CD14-positive monocyte (primary cell): ENCODE data around the gene LHX6. TPM values are rescaled to one million over a fixed set of nuclear protein-coding genes. Genes with fewer than 3 reads are reported as not detected.
A peak's percentile ranks its signal among the peaks of the same experiment; 100 is the strongest.

Experiments used
- DNase-seq, 3 donors: peaks; one replicate each; pipeline ENCODE4 v3.0.0-alpha.2; 2011 to 2022
- H2AFZ ChIP-seq: 2 replicates; pipeline ENCODE4 v1.6.0; 2012; ENCODE audit warnings: mild to moderate bottlenecking, low read depth, low read length, inconsistent platforms; ENCODE audit not compliant: insufficient read depth, poor library complexity, severe bottlenecking
- H3K27ac ChIP-seq, 2 donors: 1 replicate in 1 of 2; 2 replicates in 1 of 2; pipeline ENCODE4 v1.5.1; 2012 to 2013; ENCODE audit warnings: low read length in 2 of 2, control low read depth in 1 of 2, inconsistent platforms in 1 of 2, low read depth in 1 of 2, mild to moderate bottlenecking in 1 of 2
- H3K27me3 ChIP-seq, 2 donors: one replicate each; pipeline versions ENCODE4 v1.6.0 to v1.6.1; 2011 to 2013; ENCODE audit warnings: low read length in 2 of 2; ENCODE audit not compliant: control insufficient read depth in 2 of 2, insufficient read depth in 2 of 2
- H3K36me3 ChIP-seq, 2 donors: replicated peaks in 1 of 2; 1 replicate in 1 of 2; 2 replicates in 1 of 2; pipeline versions ENCODE4 v1.5.1 to v1.6.1; 2012 to 2013; ENCODE audit warnings: low read length in 2 of 2, control low read depth in 1 of 2, inconsistent platforms in 1 of 2, mild to moderate bottlenecking in 1 of 2; ENCODE audit not compliant: insufficient read depth in 2 of 2, control insufficient read depth in 1 of 2
- H3K4me1 ChIP-seq, 2 donors: 1 replicate in 1 of 2; 2 replicates in 1 of 2; pipeline versions ENCODE4 v1.5.1 to v1.6.1; 2012 to 2013; ENCODE audit warnings: low read length in 2 of 2, control low read depth in 1 of 2, inconsistent platforms in 1 of 2, mild to moderate bottlenecking in 1 of 2, moderate library complexity in 1 of 2; ENCODE audit not compliant: insufficient read depth in 2 of 2, control insufficient read depth in 1 of 2
- H3K4me2 ChIP-seq: replicated peaks from 2 replicates; pipeline ENCODE3; 2012; ENCODE audit warnings: low read length, moderate library complexity, mild to moderate bottlenecking; ENCODE audit not compliant: poor library complexity, severe bottlenecking; ENCODE audit errors: extremely low read depth
- H3K4me3 ChIP-seq, 3 experiments: fragments of 200-600 bp in 1 of 3; sonication (generic) in 1 of 3; replicated peaks in 1 of 3; 1 replicate in 2 of 3; 2 replicates in 1 of 3; pipeline ENCODE4 v1.5.1; 2011 to 2013; ENCODE audit warnings: low read length in 3 of 3, mild to moderate bottlenecking in 3 of 3, control low read depth in 2 of 3, low read depth in 2 of 3, inconsistent platforms in 1 of 3, moderate library complexity in 1 of 3
- H3K79me2 ChIP-seq: 2 replicates; pipeline ENCODE4 v1.6.0; 2012; ENCODE audit warnings: mild to moderate bottlenecking, control low read depth, inconsistent platforms, low read length, moderate library complexity; ENCODE audit not compliant: insufficient read depth
- H3K9ac ChIP-seq: 2 replicates; pipeline ENCODE4 v1.6.0; 2017; ENCODE audit warnings: low read length, mild to moderate bottlenecking; ENCODE audit not compliant: insufficient read depth, poor library complexity, severe bottlenecking
- H3K9me3 ChIP-seq, 2 donors: replicated peaks in 1 of 2; 1 replicate in 1 of 2; 2 replicates in 1 of 2; pipeline versions ENCODE4 v1.5.1 to v1.6.1; 2012 to 2013; ENCODE audit warnings: low read length in 2 of 2, control low read depth in 1 of 2; ENCODE audit not compliant: control insufficient read depth in 1 of 2, insufficient read depth in 1 of 2
- H4K20me1 ChIP-seq: 2 replicates; pipeline ENCODE4 v1.6.0; 2012; ENCODE audit warnings: mild to moderate bottlenecking, low read length, control low read depth, moderate library complexity; ENCODE audit not compliant: insufficient read depth
- H3K27ac Mint-ChIP-seq, 7 donors: one replicate each; pipeline ENCODE4 v1.8.0; 2020; ENCODE audit warnings: mild to moderate bottlenecking in 7 of 7, mixed read lengths in 7 of 7, moderate library complexity in 6 of 7, inconsistent platforms in 2 of 7
- H3K27me3 Mint-ChIP-seq, 3 donors: one replicate each; pipeline ENCODE4 v1.8.0; 2021 to 2022; ENCODE audit warnings: low read depth in 3 of 3, mild to moderate bottlenecking in 3 of 3, mixed read lengths in 3 of 3, moderate library complexity in 3 of 3, inconsistent platforms in 1 of 3
- H3K36me3 Mint-ChIP-seq, 2 donors: one replicate each; pipeline ENCODE4 v1.8.0; 2020; ENCODE audit warnings: mixed read lengths in 2 of 2, inconsistent platforms in 1 of 2, mild to moderate bottlenecking in 1 of 2
- H3K4me1 Mint-ChIP-seq: one replicate; pipeline ENCODE4 v1.8.0; 2020; ENCODE audit warnings: mild to moderate bottlenecking, mixed read lengths
- H3K4me3 Mint-ChIP-seq, 2 donors: one replicate each; pipeline ENCODE4 v1.8.0; 2020; ENCODE audit warnings: mild to moderate bottlenecking in 2 of 2, mixed read lengths in 2 of 2, moderate library complexity in 1 of 2
- H3K9me3 Mint-ChIP-seq, 7 donors: one replicate each; pipeline ENCODE4 v1.8.0; 2020 to 2022; ENCODE audit warnings: mixed read lengths in 7 of 7, mild to moderate bottlenecking in 6 of 7, moderate library complexity in 6 of 7, inconsistent platforms in 2 of 7
- CTCF ChIP-seq: fragments of 200-600 bp; IDR thresholded peaks from one replicate; pipeline ENCODE4 v1.8.0; 2022; ENCODE audit warnings: antibody characterized with exemption, mild to moderate bottlenecking
- WGBS: methylation state at CpG from one replicate; pipeline ENCODE4 v1.1.5; 2013; ENCODE audit warnings: missing lambda C conversion rate; ENCODE audit not compliant: insufficient coverage; 5-methylcytosine and 5-hydroxymethylcytosine counted together
- intact Hi-C, 2 donors: fragments of 100-400 bp; cut with micrococcal nuclease; formaldehyde crosslinking; loops; one replicate each; pipeline versions ENCODE4 v1.15.0 to v1.15.1; 2023
- polyA plus RNA-seq, 3 donors: library from polyadenylated mRNA; depleted of rRNA in 1 of 3; unstranded in 2 of 3; stranded (reverse) in 1 of 3; fragments of 300-500 nt in 2 of 3; fragments of >200 nt in 1 of 3; fragmentation: Illumina TruSeq in 2 of 3; gene quantifications; 1 replicate in 2 of 3; 2 replicates in 1 of 3; pipeline ENCODE4 v1.2.3, GENCODE V29; 2012 to 2021

LHX6 gene
- polyA plus RNA-seq, 3 donors, result not detected

- Mint-ChIP-seq H3K27me3 (no peaks in the 10 kb centered on the region), H3K9me3 (no peaks in the 10 kb centered on the region), H3K4me1 (peaks cover 16% of the 10 kb centered on the region), H3K27ac (no peak overlapping the region), H3K36me3 (peaks cover 22 to 25% of the 10 kb centered on the region in 2 donors), H3K4me3 (no peak overlapping the region)
- H3K9me3 ChIP-seq, result no peaks in the 10 kb centered on the region
- no peaks in the 10 kb centered on the region for H4K20me1 ChIP-seq
- no peak overlapping the region for H3K4me3 ChIP-seq
- intact Hi-C loops, result loop anchor here (10.0 kb wide), 3 partner anchors 173 to 637 kb away; partner anchors contain the start of genes TTLL11 (in 2 of the 2), PDCL (in 1 of the 2) and RC3H2 (in 1 of the 2)
- no peaks in the 10 kb centered on the region for H3K27me3 ChIP-seq
- H3K4me2 ChIP-seq, result no peak overlapping the region
- DNase-seq, result no peak
- 89% methylated on average over 4 of the region's 6 CpGs for WGBS
- no peak overlapping the region for H3K27ac ChIP-seq
- H2AFZ ChIP-seq, result no peak overlapping the region
- H3K79me2 ChIP-seq, result peaks cover 67% of the 10 kb centered on the region
- no peak for TF ChIP-seq CTCF
- peaks cover 9 to 26% of the 10 kb centered on the region in 2 donors for H3K36me3 ChIP-seq
- no peak overlapping the region for H3K9ac ChIP-seq
- H3K4me1 ChIP-seq, result peaks cover 14 to 21% of the 10 kb centered on the region in 2 donors
Measured at GRCh38 chr9:122268041-122268814, 39.5 kb upstream of the LHX6 start.

GRCh38 chr9:122265149-122265915, 36.6 kb upstream of the LHX6 start:
- peak; percentile 69 to 82 (median 73) for DNase-seq
- Mint-ChIP-seq H3K4me3 (peak overlapping the region; percentile 98 to 99), H3K27me3 (no peaks in the 10 kb centered on the region), H3K36me3 (peaks cover 17 to 23% of the 10 kb centered on the region in 2 donors), H3K9me3 (no peaks in the 10 kb centered on the region), H3K4me1 (peaks cover 27% of the 10 kb centered on the region), H3K27ac (peak overlapping the region; percentile 100)
- Histone ChIP-seq H3K4me2 (peak overlapping the region; percentile 79), H3K79me2 (peaks cover 70% of the 10 kb centered on the region), H3K9ac (peak overlapping the region; percentile 97), H3K9me3 (no peaks in the 10 kb centered on the region), H3K4me1 (peaks cover 14 to 27% of the 10 kb centered on the region in 2 donors), H4K20me1 (peaks cover 17% of the 10 kb centered on the region), H2AFZ (peak overlapping the region; percentile 86), H3K27ac (peak overlapping the region; percentile 84 to 100), H3K4me3 (peak overlapping the region; percentile 88 to 94 (median 89)), H3K36me3 (peaks cover 10 to 19% of the 10 kb centered on the region in 2 donors), H3K27me3 (no peaks in the 10 kb centered on the region)
- intact Hi-C loops, result loop anchor here (10.0 kb wide), 3 partner anchors 171 to 639 kb away; partner anchors contain the start of genes TTLL11 (in 2 of the 2), PDCL (in 1 of the 2) and RC3H2 (in 1 of the 2)
- 0% methylated on average over 5 of the region's 17 CpGs for WGBS
- peak; percentile 5 for TF ChIP-seq CTCF
